GOT3 (cell line): ENCODE measurements around the gene ELP4.

ENCODE experiments used
- DNase-seq: peaks from one replicate; lab custom pipeline; 2025; ENCODE audit warnings: mixed read lengths; lab: John Stamatoyannopoulos, UW

ELP4 gene

DNA sequence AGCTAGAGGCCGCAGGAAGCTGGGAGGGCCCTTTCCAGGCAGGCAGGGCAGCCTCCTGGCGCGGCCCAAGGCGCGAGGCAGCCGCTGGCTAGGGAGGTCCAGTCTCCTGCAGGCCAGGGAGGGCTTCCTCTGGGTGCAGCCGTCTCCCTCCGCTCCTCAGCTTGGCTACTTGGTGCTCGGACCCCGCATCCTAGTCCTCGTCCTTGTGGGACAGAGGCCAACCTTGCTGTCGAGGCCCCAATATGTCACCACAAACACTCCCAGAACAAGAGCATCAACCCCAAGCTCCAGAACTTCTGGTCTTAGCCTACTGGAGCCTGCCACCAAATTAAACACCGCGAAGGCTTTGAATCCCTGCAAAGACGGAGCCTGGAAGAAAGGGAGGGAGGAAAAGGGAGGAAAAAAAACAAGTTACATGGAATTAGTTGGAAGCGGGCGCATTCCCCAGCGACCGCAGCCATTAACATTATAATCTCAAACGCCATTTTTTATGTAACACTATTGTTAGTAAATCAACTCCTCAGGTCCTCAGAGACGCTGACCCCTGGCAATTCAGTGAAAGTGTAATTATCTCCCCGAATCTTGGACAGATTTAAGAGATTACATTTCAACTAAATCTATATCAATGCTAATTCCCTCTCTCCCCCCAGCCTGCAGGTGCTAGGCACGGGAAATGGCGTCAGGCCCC is 314.2 kb downstream of the ELP4 start:
- DNase-seq, result no peak

DNA sequence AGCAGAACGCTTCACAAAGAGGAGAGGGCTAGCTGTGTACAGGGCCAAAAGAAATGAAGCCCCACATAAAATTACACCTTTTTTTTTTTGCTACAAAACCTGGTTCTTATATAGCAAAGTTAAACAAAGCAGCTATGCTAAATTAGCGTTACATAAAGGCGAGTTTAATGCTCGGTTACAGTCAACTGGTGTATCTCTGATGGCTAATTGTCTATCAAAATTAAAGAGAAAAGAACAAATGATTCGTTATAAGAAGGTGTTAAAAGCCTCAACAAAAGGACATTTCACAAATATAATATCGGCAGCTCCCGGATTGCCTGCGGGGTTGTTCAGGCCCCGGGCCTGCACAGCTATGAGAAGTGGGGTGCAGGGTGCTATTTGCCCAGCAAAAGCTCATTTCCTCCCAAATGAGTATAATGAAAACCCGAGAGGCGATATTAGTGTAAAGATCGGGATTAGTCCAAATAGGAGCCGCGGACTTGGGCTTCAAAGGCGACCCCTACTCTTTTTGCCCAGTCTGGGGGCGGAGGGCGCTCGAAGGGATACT is 314.8 kb downstream of the ELP4 start:
- DNase-seq, result no peak

DNA sequence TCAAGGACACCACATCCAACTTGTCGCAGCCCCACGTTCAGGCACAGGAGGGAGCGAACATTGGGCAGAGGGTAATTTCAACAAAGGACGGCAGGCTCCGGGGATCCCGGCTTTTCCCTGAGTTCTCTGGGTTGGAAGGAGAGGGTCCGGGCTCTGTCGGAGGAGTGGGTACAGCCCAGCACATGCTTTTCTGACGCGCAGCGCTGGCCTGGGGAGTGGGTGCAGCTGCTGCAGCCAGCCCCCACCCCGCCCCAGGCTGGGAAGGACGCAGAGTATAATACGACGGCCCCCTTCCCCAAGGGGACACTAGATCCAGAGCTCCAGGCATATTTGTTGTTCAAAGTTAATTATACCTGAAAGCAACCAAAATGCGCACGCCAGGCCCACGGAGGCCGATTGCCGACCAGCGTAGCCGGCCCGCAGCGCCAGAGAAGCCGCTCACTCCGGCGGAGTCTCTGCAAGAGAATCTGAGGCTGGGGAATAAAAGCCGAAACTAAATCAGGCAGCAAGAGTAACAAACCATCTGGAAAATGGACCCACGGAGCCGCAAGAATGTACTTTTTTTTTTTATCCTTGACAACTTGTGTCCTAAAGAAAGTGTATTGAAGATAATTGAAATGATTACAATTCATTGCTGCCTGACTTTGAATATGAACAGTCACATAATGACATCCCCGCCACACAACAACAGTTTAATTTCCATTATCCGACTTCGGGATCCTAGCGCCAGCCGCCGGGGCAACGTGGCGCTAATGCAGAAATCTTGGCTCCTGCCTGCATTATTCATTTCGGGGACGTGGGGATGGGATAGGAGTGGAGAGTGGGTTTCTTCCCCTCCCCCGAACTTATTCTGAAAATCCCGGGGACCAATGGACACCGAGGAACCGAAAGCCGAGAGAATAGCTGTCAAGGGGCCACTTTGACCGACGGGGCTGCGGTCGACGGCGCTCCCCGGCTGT is 315.6 kb downstream of the ELP4 start:
- no peak for DNase-seq

DNA sequence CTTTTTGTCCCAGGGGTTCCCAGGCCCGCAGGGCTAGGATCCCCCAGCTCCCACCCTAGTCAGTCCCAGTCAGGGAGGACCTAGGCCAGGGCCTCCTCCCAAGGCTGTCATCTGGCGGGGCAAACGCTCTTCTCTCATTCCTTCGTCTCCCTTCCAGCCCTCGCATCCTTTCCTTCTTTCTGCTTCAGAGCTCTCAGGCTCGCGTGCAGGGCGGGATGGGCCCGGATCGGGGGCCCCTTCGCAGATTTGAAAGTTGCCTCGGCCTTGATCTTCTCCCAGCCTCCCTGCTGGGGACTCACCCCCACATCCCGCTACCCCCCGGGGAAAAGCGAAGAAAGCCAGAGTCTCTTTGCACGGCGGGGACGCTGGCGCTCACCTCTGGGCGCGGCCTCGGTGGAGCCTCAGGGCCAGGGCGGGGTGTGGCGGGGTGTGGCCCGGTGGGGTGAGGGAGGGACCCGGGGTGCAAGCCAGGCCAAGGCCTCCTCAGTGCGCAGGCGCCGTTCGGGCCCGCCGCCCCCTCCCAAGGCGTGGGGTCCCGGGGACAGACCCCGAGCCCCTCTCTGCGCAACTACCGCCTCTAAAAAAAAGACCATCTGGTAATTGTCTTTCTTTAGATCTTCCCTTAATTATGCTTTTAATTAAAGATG is 316.4 kb downstream of the ELP4 start:
- no peak for DNase-seq

DNA sequence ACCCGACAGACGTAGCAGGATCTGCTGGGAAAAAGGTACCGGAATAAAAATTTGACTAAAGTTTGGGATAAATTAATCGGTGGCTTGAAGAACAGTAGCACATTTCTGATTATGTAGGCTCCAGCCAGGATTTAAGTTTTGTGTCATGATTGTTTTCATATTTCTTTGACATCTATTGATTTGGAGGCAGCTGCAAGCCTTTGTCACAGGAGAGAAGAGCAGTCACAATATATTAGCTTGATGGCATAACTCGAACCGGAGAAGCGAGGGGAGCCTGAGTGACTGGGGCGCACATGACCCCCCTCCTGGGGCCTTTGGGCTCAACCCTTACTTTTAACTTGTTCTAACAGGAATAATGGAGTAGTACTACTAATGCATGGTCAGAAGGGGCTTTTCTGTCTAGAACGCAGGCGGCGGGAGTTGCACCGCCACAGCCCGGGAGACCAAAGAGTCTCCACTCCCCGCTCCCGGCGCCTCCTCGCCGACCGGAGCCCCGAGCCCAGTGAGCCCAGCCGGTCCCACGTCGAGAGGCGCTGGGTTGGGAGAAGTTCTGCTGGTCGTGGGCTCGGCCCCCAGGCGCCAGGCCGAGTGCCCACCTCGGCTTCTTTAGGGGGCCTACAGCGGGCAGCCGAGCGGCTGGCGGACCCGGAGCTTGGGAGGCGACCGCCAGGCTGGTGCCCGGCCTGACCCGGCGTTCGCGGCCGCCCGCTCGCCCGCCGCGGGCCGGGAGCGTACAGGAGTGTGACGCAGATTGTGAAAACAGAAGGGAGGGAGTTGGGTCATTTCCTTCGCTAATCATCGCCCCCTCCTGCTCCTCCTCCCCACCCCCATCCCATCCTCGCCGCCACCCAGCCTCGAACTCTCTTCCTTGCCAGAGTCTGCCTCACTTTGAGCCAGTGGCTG is 317.2 kb downstream of the ELP4 start:
- DNase-seq, result no peak

DNA sequence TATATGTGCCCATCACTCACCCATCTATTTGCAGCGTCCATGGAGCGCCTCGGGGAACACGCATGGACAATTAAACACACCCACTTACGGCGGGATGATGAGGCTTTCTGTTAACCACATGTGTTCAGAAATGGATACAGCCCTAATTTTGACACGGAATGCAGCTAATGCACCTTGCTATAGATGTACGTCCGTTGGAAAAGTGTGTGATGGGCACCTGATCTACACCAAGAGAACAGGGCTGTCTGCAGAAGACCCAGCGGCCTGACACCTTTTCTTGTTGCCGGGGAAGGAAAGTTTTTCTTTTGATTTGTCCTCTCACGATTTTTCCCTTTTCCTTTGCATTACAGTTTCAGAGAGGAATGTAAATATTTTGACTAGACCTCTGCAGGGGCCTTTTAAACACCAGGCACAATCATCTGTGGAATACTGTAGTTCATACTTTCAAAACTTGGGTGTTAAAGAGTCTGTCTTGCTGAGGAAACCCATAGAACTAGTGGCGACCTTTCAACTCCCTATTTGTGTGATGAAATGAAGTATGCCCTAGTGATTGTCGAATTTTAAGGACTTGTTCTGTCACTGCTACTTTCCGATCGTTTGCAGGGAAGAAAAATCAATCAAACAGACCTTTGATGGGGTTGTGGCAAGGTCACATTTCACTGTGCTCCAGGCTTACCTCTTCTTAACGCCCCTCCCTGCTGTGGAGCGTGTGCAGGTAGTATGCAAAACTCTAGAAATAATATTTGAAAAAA is 318.1 kb downstream of the ELP4 start:
- DNase-seq, result no peak

DNA sequence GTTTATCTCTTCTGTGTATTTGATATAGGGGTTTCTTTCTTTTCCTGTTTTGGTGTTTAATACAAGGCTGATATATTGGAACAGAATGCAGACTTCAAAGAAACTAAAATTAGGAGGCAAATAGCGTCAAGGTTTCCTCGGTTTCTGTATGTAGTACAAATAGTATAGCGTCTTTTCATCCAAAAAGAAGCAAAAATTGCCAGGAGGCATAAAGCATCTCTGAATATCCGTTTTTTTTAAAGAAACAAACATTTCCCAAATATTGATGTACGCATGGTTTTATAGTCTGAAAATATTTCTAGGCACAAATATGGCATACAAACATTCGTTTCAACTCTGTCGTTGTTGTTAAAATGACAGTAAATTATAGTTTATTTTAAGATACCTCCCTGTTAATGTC is 318.6 kb downstream of the ELP4 start:
- DNase-seq, result no peak

DNA sequence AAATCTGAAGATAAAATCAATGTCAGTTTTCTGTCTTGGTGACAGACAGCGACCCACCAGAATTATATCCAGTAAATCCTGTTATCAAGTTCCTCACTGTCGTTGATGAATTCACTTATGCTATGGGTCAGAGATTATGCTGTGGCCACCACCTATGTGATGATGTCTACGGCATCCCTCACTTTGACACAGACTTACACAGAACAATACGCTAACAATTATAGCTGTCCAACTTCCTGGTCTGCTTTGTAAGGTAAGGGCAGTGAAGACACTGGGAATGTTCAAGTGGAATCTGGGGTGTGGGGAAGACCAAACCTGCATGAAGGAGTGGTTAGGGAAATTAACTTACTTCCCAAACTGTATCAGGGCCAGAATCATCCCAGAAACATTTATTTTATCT is 320.8 kb downstream of the ELP4 start:
- no peak for DNase-seq

DNA sequence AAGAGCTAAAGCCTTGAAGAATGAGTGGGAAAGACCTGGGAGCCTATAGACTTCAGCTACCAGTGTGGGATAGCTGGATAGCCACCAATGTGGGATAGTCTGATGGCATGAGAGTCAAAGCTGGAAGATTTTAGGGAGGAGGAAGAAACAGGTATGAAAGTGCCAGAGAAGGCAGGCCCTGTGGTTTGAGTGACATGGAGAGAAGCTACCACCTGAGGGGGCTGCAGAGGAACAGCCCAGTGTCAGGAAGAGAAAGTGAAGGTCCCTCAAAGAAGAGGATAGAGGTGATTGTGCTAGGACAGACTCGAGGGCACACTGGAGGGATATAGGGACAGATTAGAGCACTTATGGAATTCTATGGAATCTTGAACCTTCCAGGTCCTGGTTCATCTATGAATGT is 324.7 kb downstream of the ELP4 start:
- no peak for DNase-seq
